Measurements from ENCODE around the gene MME. TPM values are rescaled to one million over a fixed set of nuclear protein-coding genes. Genes with fewer than 3 reads are reported as not detected.

MME gene
- total RNA-seq, 2 donors from 2014 or later, result 30.2 to 31.9 TPM

- Mint-ChIP-seq H3K27ac (no peak overlapping the region), H3K4me1 (no peaks in the 10 kb centered on the region), H3K36me3 (ENCODE audit: low read depth) (peaks cover 3% of the 10 kb centered on the region), H3K4me3 (no peak overlapping the region), H3K9me3 (peaks cover 44% of the 10 kb centered on the region), H3K27me3 (ENCODE audit: insufficient read depth) (no peaks in the 10 kb centered on the region)
- Histone ChIP-seq H3K9me3 (ENCODE audit: control insufficient read depth, low read length) (peaks cover 42% of the 10 kb centered on the region), H3K27me3 (ENCODE audit: control insufficient read depth, insufficient read depth, low read length, poor library complexity, severe bottlenecking) (no peaks in the 10 kb centered on the region), H3K36me3 (ENCODE audit: control insufficient read depth, insufficient read depth, low read length) (no peaks in the 10 kb centered on the region), H3K4me1 (ENCODE audit: control insufficient read depth, insufficient read depth, low read length) (no peaks in the 10 kb centered on the region), H3K9ac (ENCODE audit: extremely low read depth, low read length, poor library complexity, severe bottlenecking) (no peak overlapping the region), H3K4me3 (ENCODE audit: low read length) (no peak overlapping the region), H3K27ac (ENCODE audit: low read depth, low read length) (no peak overlapping the region)
- 83 to 99% methylated on average over 1 to 4 of the region's 4 CpGs for WGBS, 2 experiments (ENCODE audit: insufficient coverage in 1 of 2, insufficient read length in 1 of 2)
- no peak for DNase-seq
- TF ChIP-seq CTCF (conservative IDR thresholded peaks at IDR 0.05), result no peak
Observed at GRCh38 chr3:155049959-155050358, 30.2 kb upstream of the MME start.

GRCh38 chr3:155052470-155052869 is 27.6 kb upstream of the MME start:
- peaks cover 44% of the 10 kb centered on the region for H3K9me3 Mint-ChIP-seq

GRCh38 chr3:155053756-155054155 is 26.4 kb upstream of the MME start:
- no peak overlapping the region for H3K9ac ChIP-seq (ENCODE audit: extremely low read depth, low read length, poor library complexity, severe bottlenecking)
- H3K27ac Mint-ChIP-seq, result no peak overlapping the region

More at GRCh38 chr3:155052470-155052869, 27.6 kb upstream of the MME start:
- Mint-ChIP-seq H3K27ac (no peak overlapping the region), H3K4me3 (no peak overlapping the region), H3K4me1 (no peaks in the 10 kb centered on the region), H3K27me3 (ENCODE audit: insufficient read depth) (no peaks in the 10 kb centered on the region), H3K36me3 (ENCODE audit: low read depth) (peaks cover 3% of the 10 kb centered on the region)
- no peak for TF ChIP-seq CTCF (conservative IDR thresholded peaks at IDR 0.05)
- Histone ChIP-seq H3K27ac (ENCODE audit: low read depth, low read length) (no peak overlapping the region), H3K4me1 (ENCODE audit: control insufficient read depth, insufficient read depth, low read length) (no peaks in the 10 kb centered on the region), H3K9me3 (ENCODE audit: control insufficient read depth, low read length) (peaks cover 42% of the 10 kb centered on the region), H3K4me3 (ENCODE audit: low read length) (no peak overlapping the region), H3K36me3 (ENCODE audit: control insufficient read depth, insufficient read depth, low read length) (no peaks in the 10 kb centered on the region), H3K9ac (ENCODE audit: extremely low read depth, low read length, poor library complexity, severe bottlenecking) (no peak overlapping the region), H3K27me3 (ENCODE audit: control insufficient read depth, insufficient read depth, low read length, poor library complexity, severe bottlenecking) (no peaks in the 10 kb centered on the region)
- 82 to 89% methylated on average over 1 to 2 of the region's 2 CpGs for WGBS, 2 experiments (ENCODE audit: insufficient coverage in 1 of 2, insufficient read length in 1 of 2)
- DNase-seq, result no peak

More at GRCh38 chr3:155053756-155054155, 26.4 kb upstream of the MME start:
- no peaks in the 10 kb centered on the region for H3K4me1 Mint-ChIP-seq
- DNase-seq, result no peak
- Histone ChIP-seq H3K36me3 (ENCODE audit: control insufficient read depth, insufficient read depth, low read length) (no peaks in the 10 kb centered on the region), H3K27ac (ENCODE audit: low read depth, low read length) (no peak overlapping the region), H3K27me3 (ENCODE audit: control insufficient read depth, insufficient read depth, low read length, poor library complexity, severe bottlenecking) (no peaks in the 10 kb centered on the region), H3K4me1 (ENCODE audit: control insufficient read depth, insufficient read depth, low read length) (no peaks in the 10 kb centered on the region), H3K4me3 (ENCODE audit: low read length) (no peak overlapping the region), H3K9me3 (ENCODE audit: control insufficient read depth, low read length) (peaks cover 42% of the 10 kb centered on the region)
- H3K4me3 Mint-ChIP-seq, result no peak overlapping the region
- peaks cover 44% of the 10 kb centered on the region for H3K9me3 Mint-ChIP-seq
- WGBS, 2 experiments (ENCODE audit: insufficient coverage in 1 of 2, insufficient read length in 1 of 2), result 83 to 89% methylated on average over 1 of the region's 1 CpG
- H3K36me3 Mint-ChIP-seq (ENCODE audit: low read depth), result peaks cover 3% of the 10 kb centered on the region
- TF ChIP-seq CTCF (conservative IDR thresholded peaks at IDR 0.05), result no peak
- H3K27me3 Mint-ChIP-seq (ENCODE audit: insufficient read depth), result no peaks in the 10 kb centered on the region
